ENCODE measurements around the gene YIF1A. TPM values are rescaled to one million over a fixed set of nuclear protein-coding genes. Genes with fewer than 3 reads are reported as not detected.
"Not testable (repeated sequence)": the region's sequence is repeated elsewhere in the genome, so short reads cannot be mapped to it uniquely, and the experiment has no call there.

YIF1A gene
- polyA plus RNA-seq, 5 donors, result 26.3 to 66.5 (median 38.8) TPM

- no peak for DNase-seq
Measured at GRCh38 chr11:66287889-66288670, 863 bp downstream of the YIF1A start.

DNA sequence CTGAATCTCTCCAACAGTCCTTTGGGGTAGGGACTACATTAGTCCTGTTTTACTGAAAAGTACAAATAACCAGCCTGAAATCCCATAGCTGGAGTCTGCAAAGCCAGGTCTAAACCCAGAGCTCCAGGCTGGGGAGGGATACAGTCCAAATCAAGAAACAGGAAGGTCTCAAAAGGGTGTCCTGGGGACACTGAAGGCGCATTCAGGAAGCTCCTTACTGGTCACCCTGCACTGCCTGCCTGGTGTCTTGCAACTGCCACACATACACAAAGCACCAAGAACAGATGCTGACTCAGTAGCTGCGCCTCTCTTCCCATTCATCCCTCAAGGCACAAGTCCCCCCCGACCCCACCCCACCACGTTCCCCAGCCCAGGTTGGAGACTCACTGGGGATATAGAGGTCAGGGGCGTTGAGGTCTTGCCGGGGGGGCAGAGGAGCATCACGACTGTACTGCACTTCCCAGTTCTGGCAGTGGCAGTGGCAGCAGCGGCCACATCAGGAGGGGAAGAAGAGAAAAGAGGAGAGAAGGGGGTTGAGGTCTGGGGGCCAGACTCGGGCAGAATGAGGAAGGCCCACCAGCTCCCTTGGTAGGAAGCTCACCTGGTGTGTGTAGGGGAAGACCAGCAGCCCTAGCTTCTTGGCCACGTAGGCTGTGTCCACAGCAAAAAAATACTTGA lies 1.6 kb downstream of the YIF1A start:
- DNase-seq, result no peak

DNA sequence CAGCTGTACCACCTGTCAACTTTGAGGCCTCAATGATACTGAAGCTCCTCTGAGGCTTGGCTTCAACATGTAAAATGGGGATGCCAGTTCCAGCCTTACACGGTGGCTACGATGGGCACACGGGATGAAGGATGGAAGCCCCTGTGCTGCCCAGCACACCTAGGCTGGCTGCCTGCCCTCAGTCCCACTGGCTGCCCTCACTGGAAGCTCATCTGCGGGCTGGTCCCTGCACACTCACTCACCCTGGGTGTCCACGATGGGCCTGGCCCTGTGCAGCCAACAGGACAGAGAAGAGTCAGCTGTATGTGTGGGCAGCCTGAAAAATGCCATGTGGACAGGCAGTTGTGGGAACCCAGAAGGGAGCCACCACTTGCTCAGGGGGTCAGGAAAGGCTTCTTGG lies 2.2 kb downstream of the YIF1A start:
- no peak for DNase-seq

GRCh38 chr11:66285250-66285947 lies 3.5 kb downstream of the YIF1A start:
- no peak for DNase-seq

- DNase-seq, result no peak
Measured at GRCh38 chr11:66284526-66285078, 4.3 kb downstream of the YIF1A start.

DNA sequence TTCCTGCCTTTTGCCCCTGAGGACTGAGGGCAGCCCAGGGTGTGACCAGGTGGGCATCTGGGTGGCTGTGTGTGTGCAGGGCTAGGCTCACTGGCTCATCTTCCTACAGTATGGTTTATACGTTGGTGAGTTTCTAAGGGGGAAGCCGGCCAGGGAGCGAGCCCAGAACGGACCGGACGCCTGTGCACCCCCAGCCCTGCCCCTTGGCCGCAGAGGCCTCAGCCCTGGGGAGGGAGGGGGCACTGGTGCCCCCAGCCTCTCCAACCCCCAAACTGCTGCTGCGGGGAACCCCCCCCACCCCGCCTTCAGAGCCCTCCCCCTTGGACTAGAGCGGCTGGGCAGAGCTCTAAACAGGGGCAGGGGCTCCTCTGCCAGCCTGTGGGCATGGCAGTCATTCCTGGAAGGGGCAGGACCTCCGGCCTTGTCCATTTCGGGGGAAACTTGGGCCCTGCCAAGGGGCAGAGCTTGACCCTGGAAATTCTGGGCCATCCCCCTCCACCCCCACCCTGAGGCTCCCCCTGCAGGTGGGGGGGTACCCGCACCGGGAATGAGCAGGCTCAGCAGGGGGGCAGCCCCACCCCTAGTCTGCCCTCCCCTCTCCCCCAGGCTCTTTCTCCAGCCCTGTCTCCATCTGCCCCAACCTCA lies 5.4 kb downstream of the YIF1A start:
- no peak for DNase-seq

DNA sequence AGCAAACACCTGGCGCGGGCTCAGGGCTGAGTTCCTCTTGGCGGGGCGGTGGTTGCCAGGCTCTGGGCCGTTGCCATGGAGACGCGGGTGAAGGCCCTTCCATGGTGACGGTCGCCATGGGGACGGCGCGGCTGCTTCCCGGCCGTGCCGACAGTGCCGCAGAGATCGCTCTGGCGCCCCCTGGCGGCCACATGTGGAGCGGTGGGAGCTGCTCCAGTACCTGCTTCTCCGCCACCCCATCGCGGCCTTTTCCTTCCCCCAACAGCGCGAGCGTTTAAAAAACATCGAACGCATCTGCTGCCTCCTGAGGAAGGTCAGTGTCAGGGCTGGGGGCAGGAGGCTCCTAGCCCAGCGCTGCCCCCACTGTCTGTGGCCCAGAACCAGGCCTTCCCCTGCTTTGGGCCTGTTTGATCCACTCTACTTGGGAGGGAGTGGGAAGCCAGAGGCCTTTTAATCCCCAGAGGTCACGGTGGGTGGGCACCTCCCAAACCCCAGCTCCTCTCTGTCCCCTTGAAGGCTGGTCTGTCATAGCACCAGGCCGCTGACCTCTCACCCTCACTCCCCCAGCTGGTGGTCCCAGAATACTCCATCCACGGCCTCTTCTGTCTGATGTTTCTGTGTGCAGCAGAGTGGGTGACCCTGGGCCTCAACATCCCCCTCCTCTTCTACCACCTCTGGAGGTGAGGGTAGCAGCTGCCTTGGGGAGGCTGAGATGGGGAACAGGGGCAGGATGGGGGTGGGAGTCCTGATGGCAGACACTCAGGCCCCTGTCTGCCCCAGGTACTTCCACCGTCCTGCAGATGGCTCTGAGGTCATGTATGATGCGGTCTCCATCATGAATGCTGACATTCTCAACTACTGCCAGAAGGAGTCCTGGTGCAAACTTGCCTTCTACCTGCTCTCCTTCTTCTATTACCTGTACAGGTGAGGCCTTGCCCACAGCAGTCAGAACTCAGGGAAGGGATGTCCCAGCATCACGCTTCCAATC lies 6.2 kb downstream of the YIF1A start:
- peak; percentile 94 to 96 for DNase-seq

- no peak for DNase-seq
Measured at GRCh38 chr11:66281776-66282467, 7.0 kb downstream of the YIF1A start.

DNA sequence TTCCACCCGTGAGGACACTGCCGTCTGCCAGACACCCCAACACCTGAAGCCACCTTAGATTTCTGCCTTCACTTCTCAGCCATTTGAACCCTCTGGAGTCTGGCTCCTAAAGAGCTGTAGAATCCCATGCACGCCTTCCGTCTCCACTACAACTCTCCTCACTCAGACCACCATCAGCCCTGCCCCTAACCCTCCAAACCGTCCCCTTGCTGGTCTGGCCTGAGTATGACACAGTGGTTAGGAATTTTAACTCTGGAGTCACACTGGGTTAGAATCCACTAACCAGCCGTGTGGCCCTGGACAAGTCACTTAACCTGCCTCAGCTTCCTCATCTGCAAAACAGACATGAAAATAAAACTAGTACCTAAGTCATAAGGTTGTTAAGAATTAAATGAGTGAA lies 7.9 kb downstream of the YIF1A start:
- no peak for DNase-seq

DNA sequence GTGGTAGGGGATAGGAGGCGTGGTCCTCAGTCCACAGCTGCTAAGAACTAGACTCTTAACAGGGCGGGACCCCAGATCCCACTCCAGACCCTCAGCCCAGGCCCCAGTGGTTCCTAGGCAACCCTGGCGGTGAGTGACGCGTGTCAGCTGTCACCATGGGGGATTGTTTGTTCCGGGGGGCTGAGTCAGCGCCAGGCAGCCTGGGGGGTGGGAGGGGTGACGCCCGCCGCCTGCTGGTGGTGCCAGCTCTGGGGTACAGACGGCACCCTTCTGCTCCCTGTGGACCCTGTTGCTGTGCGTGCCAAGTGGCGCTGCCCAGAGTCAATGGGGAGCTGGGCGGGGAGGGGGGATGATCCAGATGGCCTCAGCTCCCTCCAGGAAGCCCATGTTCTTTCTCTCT lies 8.5 kb downstream of the YIF1A start:
- no peak for DNase-seq

DNA sequence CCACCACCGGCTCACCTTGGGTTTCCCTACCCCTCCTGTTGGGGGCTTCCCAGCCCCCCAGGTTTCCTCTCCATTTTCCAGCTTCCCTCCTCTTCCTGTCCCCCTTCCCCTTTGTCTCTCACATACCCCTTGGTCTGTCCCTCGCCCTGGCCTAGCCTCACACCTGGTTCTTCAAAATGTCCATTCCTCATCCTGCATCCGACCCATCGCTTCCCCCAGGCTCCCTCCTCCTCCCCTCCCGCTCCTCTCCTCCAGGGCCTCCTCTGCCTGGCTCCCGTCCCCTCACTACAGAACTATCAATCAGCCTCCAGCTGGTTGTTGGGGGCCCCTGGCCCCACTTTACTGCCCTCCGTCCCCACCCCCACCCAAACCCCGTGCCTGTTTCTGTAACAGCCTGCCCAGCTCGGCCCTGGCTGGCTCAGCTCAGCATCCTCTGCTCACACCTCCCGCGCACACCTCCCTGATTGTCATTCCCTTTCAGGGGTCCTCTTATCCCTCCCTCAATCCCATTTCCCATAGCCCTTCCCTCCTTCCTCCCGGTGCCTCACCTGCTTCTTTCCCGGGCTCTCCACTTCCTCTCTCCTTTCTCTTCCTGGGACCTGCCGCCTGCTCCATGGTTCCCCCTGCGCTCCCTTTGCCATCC lies 9.7 kb downstream of the YIF1A start:
- no peak for DNase-seq

DNA sequence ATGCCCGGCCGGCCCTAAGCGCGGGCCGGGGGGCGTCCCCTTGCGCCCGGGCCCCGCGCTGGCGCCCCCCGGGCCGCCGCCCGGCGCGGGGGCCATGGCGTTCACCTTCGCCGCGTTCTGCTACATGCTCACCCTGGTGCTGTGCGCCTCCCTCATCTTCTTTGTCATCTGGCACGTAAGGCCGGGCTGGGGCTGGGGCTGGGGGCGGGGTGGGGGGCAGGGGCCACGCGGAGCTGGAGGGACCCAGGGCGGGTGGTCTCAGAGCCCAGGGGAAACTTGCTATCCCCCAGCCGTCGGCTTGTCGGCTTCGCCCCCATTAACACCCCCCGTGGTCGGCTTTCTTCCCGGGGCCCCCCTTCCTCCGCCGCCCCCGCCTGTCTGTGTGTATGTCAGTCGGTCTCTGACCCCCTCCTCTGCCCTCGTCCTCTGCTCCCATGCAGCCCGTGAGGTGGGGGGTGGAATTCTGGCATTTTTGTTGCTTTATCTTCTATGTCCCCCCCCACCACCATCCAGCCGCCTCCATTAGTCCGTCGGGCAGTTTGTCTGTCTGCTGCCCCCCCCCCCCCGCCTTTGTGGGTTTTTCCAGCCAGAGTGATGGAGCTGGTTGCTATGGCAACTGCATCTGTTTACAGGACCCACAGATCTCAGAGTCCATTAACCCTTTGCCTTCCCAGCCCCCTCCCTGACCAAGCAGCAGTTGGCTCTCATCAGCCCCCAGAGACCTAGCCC lies 10.4 kb downstream of the YIF1A start:
- no peak for DNase-seq

DNA sequence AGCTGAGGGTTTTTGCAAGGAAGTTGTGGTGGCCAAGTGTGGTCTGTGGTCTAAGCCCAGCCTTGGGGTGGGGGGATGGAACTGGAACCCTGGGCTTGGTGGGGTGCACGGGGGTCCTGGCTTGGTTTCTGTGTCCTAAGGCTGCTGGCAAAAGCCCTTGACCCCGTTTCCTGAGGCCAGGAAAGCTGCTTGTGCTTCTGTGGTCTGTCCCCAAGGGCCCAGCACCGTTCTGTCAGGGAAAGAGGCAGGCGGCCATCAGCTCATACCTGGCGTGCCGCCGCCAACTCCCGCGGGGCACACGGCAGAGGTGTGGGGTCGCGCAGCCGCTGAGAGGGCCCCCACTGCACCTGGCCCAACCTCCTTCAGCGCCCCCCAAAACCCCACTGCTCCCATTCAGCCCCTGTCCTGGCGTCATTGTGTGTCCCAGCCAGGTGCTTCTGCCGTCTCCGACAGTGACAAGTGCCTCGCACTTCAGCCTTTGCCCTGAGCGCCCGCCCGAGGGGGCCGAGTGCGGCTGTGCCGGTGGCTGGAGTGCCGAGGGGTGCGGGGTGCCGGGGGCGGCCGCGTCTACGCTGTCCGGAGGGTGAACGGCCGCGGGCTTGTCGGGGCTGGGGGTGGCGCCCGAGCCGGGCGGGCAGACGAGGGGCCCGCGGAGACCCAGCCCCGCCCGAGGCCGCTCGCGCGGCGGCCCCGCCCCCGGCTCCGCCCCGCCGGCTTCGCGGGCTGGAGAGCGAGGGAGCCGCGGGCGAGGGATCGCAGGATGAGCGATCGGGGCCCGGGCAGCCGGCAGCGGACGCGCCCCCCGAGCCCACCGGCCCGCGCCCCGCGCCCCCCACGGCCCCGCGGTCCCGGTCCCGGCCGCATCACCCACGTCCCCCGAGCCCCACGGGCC lies 11.2 kb downstream of the YIF1A start, which contains the start of gene CNIH2:
CNIH2 (plus strand) TSS at position 705 of the 892 bp plus-strand sequence. CDS start 282 bp downstream, outside the sequence.
- no peak for DNase-seq

- not testable (repeated sequence) for DNase-seq
Measured at GRCh38 chr11:66277064-66277463, 11.9 kb downstream of the YIF1A start.

DNA sequence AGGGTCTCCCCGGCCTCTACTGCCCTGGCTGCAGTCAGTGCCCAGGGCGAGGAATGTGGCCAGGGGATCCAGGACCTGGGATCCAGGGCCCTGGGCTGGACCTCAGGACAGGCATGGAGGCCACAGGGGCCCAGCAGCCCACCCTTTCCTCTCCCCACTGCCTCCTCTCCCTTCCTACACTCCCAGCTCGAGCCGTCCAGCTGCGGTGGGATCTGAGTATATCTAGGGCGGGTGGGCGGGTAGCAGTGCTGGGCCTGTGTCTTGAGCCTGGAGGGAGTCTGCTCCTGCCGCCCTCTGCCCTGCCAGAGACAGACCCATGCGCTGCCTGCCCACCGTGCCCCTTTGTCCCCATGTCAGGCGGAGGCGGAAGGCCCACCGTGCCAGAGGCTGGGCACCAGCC lies 12.3 kb downstream of the YIF1A start:
- not testable (repeated sequence) for DNase-seq

DNA sequence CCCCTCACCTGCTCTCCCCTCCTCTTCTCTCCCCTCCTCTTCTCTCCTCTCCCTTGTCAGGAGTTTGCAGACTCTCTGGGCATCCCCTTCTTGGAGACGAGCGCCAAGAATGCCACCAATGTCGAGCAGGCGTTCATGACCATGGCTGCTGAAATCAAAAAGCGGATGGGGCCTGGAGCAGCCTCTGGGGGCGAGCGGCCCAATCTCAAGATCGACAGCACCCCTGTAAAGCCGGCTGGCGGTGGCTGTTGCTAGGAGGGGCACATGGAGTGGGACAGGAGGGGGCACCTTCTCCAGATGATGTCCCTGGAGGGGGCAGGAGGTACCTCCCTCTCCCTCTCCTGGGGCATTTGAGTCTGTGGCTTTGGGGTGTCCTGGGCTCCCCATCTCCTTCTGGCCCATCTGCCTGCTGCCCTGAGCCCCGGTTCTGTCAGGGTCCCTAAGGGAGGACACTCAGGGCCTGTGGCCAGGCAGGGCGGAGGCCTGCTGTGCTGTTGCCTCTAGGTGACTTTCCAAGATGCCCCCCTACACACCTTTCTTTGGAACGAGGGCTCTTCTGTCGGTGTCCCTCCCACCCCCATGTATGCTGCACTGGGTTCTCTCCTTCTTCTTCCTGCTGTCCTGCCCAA lies 12.8 kb downstream of the YIF1A start:
- DNase-seq, result no peak

- no peak for DNase-seq
Measured at GRCh38 chr11:66275396-66275795, 13.5 kb downstream of the YIF1A start.

Data from right lung (tissue), 5 donors.